GM18867 (cell line): ENCODE results near the gene KCP.

ENCODE experiments used
- ATAC-seq: cut with Tn5 transposase; IDR thresholded peaks from one replicate; pipeline ENCODE4 v1.9.1; 2021; ENCODE audit warnings: mild to moderate bottlenecking, moderate library complexity; ENCODE audit not compliant: unreplicated experiment

KCP gene

DNA sequence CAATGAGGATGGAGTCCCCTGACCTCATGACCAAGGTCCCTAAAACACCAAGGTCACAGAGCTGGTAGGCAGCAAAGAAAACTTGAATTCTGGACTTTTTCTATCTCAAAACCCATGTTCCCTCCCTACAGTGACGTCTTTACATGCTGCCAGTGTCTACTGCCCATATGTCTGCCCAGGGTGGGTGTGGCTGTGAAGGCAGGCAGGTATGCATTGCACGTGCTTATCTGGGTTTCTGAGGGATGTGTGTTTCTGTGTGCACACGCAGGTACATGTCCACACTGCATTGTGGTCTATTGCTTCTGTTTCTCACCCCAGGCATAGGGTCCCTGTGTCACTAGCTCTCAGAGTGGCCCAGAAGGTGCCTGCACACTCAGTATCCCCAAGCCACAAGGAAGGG is 34.4 kb downstream of the KCP start:
- no peak for ATAC-seq

DNA sequence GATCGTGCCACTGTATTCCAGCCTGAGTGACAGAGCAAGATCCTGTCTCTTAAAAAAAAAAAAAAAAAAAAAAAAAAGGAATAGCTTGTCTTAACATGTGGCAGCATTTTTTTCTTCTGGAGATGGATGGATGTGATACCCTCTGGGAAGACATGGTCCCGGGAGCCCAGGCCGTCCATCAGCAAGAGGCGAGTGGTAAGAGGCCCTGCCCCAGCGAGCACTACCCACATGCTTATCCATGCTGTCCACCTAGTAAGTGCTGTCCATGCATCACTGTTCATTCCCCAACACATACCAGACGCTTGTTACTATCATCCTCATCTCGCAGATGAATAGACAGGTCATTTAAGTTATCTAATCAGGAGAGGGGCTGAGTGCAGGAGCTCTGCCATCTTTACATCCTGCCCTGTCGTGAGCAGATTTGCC is 35.0 kb downstream of the KCP start:
- no peak for ATAC-seq

DNA sequence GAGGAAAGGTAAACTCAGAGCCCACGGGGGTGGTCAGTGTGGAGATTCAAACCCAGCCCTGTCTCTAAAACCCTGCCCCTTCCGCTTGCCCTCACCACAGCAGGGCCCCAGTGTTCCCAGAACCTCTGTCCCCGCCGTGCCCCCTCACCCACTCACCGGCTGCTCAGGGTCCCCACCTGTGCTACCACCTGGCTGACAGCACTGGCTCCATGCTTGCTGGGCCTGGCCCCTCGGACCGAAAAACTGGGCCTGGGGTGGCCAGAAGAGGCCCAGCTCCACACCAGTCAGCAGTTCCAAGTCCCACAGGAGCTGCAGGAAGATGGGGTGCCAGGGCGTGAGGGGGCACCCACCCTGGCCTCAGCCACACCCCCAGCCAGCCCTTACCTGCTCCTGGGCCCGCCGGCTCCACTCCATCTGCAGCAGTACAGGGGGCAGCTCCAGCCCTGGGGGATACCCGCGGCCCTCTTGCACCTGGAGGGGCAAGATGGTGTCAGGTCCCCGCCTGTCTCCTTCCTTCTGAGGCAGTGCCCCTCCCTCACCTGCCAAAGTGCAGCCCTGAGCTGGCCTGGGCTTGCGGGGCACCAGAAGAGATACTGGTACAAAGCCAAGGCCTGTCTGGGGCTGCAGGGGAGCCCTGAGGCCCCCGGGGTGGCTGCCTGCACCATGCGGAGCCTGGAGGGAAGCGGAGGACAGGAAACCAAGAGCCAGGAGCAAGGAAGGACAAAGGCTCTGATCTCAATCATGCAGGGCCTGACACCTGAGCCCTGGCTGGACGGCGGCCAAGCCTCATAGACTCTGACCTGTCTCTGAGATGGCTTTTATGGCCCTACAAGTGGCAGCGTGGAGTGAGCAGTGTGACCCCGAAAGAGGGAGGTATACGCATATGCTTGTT is 36.1 kb downstream of the KCP start:
- ATAC-seq: no peak

DNA sequence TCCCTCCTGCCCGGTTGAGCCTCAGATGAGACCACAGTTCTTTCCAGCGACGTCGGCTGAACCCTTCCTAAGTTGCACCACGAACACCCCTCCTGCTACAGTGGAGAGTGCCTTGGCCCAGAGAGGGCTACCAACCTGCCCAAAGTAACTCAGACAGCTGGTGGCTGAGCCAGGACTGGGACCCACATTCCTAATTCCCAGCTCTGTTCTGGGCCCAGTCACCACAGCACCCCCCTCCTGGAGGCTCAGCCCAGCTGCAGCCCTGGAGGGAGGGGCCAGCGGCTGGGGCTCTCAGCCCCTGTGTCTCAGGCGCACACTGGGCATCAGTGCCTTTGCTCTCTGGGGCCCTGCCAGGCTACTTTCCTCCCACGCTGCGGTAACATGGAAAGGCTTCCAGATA is 37.3 kb downstream of the KCP start:
- ATAC-seq: no peak

DNA sequence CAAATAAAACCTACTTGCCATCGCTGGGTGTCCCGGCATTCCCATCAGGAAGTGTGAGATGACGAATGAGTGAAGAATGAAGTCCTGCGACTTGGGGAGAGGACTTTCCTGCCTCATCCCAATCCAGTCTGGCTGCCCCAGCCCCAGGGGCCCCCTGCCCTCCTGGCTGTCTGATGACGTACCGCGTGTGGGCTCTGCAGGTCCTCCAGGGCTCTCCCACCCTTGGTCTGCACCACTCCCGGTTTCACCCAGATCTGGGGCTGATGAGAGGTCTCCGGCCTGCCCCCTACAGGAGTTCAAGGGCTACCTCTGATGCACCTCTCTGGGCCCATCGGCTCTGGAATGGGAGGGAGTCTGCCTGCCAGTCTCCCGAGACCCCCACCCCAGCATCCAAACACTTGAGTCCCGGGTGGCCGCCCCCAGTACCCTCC is 38.1 kb downstream of the KCP start:
- no peak for ATAC-seq

DNA sequence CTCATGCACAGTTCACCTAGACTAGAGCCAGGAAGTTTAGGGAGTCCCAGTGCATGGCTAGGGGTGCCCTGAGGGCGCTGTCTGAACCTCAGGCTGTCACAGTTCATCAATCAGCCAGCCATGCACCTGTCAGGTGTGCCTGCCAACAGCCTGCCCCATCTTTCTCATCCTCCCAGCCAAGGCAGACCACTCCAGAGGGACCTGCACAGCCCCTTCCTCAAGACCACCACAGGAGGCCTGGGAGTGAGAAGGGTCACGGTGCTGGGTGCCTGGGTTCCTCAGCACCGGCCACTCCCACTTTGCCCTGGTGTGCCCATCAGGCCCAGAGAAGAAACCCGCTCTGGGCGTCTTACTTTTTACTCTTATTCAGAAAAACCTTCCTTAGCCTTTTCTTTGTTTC is 39.5 kb downstream of the KCP start:
- no peak for ATAC-seq

DNA sequence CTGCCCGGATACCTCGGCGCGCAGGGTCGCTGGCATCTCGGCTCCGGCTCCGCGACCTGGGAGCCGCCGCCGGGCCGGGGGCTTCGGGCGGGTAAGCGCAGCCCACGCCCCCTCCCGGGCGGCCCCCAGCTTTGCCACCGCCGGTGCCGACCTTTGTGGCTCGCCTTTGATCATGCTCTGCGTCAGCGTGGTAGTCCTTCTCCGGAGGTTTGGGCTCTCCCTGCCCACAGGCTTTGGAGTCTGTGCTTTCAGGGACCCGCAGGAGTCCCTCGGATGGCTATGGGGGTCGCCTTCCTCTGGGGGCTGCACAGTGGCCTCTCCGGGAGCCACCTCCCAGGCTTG is 40.6 kb downstream of the KCP start:
- ATAC-seq: no peak

DNA sequence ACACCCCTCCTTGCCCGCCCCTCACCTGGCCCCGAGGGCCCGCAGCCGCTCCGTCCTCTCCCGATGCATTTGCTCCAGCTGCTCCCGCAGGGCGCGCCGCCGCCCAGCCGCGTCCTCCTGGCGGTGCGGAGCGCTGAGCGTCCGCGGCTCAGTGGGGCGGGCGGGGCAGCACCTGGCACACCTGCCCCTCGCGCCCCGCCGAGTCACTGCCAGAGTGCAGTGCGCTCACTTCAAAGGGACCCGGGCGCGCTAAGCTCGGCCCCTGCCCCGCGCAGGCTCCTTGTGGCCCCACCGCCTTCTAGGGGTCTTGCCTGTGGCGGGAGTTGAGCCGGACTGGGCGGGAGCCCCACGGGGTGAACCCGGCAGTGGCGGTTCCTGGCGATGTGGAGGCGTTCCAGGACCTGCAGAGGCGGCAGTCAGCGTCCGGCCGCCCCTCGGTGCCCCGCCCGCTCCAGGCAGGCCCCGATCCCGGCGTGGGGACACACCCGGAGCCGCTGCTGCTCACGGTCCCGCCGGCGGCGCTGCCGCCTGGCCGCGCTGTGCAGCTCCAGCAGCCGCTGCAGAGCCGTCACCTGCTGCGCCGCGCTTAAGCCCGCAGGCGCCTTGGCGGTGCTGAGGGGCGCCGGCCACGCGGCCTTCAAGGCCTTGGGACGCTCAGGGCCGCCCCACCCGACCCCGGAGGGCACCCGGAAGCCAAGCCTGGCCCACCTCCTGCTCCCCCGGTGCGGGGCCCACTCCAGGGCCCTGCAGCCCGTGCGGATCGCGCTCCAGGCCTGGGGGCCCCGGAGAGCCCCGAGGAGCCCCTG is 41.2 kb downstream of the KCP start:
- peak; percentile 66 for ATAC-seq

DNA sequence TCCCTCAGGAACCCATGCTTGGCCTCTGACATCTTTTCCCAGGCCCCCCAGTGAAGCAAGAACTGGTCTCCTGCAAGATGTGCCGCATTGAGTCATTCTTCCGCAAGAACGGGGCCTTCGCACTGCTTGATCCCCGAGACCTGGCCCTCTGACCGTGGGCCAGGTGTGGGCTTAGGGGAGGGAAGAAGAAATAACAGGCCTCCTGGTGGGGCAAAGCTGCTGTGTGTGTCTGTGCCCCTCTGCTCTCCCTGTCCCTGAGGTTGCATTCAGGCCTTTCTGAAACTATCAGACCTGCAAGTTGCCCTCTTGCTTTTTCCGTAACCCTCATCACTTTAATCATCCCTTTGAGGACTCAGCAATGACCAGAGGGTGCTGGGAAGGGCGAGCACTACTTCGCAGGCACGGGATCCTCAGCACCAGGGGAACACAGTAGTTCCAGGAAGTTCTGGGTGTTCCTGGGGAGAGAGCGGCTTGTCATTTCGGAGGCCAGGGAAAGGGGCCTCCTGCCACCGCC is 41.8 kb downstream of the KCP start:
- no peak for ATAC-seq

DNA sequence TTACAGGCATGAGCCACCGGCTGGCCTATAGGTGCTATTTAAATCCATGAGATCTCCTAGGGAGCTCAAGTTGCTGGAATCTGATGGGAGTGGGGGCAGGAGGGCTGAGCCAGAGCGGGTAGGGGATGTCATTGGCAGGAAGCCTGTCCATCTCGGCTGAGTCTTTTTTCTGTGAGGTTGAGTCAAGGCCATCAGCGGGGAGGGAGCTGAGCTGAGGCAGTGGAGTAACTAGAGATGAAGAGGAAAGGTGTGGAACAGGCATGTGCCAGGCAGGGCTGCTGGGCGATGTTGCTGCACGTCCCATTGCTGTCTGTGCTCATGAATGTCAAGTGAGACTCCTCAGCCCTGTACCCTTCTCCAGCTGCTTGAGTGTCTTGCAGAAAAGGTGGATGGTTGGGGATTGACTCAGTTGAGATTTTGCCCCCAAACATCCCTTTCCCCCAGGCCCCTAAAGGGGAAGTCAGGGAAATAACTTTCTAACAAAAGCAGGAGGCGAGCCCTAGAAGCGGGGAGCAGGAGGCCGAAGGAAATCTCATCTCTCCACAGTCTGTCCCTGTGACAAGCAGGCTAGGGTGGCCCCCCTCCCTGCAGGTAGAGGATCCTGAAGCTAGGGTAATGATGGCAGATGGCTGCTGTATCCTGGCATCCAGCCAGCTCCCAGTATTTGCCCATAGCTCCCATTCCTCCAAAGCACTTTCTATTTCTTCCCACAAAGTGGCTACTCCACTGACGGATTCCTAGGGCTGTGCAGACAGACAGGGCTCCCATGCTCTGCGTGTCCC is 42.5 kb downstream of the KCP start:
- ATAC-seq: no peak

DNA sequence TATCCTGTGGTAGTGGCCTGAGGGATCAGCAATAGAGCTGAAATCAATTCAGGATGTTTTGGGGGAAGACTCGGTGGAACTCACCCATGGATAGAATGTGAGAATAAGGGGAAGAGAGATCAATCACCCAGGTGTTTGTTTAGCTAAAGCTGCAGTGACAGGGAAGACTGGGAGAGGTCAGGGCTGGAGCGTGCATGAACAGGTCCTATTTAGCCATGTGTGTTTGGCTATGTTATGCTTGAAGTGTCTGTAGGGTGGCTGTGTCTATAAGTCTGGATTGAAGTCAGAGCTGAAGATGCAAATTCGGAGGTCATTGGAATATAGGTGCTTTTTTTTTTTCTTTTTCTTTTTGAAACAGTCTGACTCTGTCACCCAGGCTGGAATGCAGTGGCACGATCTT is 43.3 kb downstream of the KCP start:
- no peak for ATAC-seq

DNA sequence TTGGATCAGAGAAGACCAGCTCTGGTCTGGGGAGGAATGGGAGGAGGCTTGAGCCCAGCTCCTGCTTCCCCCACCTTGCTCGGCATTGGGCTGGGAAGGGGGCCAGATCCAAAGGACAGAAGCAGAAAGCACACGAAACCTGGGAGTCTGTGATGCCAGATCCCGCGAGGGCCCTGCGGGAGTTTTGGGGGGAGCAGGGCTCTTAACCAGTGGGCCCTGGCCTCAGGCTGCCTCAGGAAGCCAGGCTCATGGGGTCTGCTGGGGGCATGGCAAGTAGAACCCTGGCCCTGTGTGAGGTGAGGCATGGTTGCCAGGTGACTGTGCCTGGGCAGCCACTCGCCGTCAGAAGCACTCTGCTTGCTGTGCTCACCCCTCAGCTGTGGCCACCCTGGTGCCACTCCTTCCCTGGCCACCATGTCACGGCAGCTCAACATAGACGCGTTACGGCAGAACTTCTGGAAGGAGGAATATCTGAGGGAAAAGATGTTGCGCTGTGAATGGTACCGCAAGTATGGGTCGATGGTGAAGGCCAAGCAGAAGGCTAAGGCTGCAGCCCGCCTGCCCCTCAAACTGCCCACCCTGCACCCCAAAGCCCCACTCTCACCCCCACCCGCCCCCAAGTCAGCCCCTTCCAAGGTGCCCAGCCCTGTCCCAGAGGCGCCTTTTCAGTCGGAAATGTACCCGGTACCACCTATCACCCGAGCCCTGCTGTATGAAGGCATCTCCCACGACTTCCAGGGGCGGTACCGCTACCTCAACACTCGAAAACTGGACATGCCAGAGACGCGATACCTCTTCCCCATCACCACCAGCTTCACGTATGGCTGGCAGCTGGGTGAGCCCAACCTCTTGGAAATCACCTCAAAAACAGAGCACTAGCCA is 44.3 kb downstream of the KCP start:
- no peak for ATAC-seq

DNA sequence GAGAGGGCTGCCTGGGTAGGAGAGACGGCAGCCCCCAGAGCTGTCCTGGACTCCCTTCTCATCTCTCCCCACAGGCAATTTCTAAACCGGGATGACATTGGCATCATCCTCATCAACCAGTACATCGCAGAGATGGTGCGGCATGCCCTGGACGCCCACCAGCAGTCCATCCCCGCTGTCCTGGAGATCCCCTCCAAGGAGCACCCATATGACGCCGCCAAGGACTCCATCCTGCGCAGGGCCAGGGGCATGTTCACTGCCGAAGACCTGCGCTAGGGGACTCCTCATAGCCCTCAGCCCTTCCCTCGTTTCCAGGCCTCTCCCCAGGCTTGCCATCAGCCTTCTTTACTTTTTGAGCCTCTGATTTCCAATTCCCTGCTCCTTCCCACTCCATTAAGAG is 45.2 kb downstream of the KCP start:
- no peak for ATAC-seq

DNA sequence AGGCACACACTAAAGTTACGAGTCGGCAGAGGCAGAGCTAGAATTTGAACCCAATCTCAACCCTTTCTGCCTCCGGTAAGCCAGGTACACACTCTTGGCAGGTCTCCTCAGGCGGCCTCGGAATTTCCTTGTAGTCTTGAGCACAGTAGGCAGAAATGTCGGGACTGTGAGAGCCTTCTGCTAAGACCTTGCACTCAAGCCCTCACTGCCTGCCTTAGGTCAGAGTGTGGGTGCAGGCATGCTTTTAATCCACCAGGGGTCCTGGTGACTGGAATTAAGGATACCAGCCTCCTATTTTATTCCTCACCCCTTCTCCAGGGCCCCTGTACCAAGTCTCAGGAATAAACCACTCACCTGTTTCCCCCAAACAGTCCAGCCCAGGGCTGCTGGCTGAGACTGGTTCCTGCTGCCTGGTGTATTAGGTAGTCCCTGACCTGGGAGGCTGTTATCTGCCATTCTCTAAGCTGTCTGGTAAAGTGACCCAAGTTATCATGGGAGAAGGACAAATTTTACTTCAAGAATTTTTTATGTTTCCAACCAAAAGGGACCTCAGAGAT is 47.0 kb downstream of the KCP start:
- no peak for ATAC-seq

DNA sequence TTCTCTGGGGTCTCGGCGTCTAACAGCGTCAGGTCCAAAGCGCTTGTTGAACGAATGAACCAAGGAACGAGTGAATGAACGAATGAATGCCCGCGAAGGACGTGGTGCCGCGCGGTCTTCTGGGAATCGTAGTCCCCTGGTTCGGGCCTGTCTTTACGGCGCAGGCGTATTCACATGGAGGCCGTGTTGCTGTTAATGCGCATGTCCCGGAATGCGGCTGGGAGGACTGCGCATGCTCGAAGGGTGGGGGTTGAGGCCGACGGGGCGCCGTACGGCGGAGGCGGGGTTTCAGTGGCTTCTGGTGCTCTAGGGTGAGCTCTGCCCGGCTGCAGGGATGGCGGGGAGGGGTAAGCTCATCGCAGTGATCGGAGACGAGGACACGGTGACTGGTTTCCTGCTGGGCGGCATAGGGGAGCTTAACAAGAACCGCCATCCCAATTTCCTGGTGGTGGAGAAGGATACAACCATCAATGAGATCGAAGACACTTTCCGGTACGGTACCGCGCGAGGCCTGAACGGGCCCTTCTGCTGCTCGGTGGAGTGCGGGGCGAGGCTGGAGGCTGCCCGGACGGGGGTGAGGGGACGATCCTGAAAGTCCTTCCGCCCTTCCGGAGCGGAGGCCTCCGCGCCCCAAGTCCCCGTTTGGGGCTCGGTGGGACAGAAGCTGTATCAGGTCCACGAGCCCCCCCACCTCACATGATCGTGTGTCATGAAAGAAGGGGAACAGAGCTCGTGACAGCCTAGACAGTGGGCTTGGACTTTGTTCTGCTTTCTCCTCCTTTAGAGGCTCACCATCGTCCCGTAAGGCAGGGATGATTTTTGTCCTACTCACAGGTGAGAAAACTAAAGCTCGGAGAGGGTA is 47.7 kb downstream of the KCP start, which contains the start of gene ATP6V1F:
Gene ATP6V1F (plus strand): TSS at position 286 of the 862 bp plus-strand sequence. CDS start 49 bp downstream, at position 335.
- peak; percentile 89 for ATAC-seq

DNA sequence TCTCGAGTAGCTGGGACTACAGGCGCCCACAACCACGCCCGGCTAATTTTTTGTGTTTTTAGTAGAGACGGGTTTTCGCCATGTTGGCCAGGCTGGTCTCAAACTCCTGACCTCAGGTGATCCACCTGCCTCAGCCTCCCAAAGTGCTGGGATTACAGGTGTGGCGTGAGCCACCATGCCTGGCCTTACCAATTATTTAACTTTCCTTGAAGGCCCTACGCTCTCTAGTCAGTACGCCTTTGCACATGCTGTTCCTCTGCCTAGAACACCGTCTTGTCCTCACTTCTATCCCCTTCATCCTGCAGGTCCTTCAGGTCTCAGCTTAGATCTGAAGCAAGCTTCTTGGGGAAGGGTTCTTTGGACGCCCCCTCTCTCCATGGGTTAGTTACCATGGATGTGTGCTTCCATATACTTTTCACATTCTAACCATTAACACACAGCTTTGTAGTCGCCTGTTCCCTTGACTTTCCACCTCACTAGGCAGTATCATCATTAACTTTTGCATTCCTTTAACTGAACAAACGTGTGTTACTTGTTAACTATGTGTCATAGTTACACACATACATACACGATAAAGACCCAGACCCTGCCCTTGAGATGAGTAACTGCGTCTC is 48.4 kb downstream of the KCP start:
- ATAC-seq: no peak

DNA sequence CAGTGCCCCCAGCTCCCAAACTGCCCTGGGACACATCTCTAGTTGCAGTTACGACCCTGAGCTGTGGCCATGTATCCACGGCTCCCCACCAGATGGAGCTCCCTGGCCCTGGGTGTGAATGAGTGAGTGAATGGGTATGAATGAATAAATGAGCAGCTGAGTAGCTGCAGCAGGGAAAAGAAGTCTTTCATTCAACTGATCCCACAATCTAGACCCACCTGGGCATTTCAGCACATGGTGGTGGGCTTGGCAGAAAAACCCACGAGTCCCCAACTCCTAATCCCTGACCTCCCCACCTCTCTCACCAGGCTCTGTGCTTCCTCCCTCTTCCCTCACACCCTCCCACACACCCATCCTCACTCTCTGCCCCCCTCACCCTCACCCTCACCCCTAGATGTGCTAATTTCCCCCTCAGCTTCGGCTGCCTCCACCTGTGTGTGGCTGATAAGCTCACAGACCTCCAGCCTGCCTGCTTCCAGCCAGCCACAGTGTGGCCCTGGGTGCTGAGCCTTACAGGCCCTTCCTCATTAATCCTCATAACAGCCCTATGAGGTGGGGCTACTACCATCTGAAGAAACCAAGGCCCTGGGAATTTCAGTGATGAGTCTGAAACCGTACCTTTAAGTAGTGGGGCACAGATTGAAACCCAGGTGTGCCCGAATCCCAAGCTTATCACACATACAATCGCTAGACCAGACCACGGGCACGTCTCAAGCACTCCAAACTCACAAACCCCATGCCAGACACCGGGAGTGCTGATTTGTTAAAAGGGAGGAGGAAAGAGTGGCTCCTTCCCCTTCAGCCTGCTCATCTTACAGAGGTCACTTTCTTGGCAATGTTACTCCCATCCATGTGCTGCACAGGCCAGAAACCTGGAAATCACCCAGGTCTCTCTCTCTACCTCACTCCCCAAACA is 50.1 kb downstream of the KCP start:
- no peak for ATAC-seq
